DND-41 (cell line): ENCODE measurements around the gene PFN1.

Source experiments
- CTCF ChIP-seq: IDR thresholded peaks from 2 replicates; pipeline ENCODE4 v1.5.1; 2012; ENCODE audit warnings: borderline replicate concordance, low read length, moderate library complexity, mild to moderate bottlenecking; ENCODE audit not compliant: poor library complexity, severe bottlenecking; ENCODE audit errors: extremely low read depth
- EZH2 ChIP-seq: IDR thresholded peaks from 3 replicates; pipeline ENCODE4 v1.6.1; 2012; ENCODE audit warnings: borderline replicate concordance, low read depth, mild to moderate bottlenecking, moderate library complexity, low read length, inconsistent platforms; ENCODE audit not compliant: severe bottlenecking

GRCh38 chr17:4948931-4949320 is 596 bp upstream of the PFN1 start:
- TF ChIP-seq EZH2 (no peak), CTCF (no peak)
